Kidney capillary endothelial cell (primary cell): ENCODE results near the gene ZDHHC18.

Source experiments
- DNase-seq: peaks from one replicate; pipeline ENCODE4 v3.0.0-alpha.2; 2018; ENCODE audit warnings: low spot score

ZDHHC18 gene, protein sequence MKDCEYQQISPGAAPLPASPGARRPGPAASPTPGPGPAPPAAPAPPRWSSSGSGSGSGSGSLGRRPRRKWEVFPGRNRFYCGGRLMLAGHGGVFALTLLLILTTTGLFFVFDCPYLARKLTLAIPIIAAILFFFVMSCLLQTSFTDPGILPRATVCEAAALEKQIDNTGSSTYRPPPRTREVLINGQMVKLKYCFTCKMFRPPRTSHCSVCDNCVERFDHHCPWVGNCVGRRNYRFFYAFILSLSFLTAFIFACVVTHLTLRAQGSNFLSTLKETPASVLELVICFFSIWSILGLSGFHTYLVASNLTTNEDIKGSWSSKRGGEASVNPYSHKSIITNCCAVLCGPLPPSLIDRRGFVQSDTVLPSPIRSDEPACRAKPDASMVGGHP

DNA sequence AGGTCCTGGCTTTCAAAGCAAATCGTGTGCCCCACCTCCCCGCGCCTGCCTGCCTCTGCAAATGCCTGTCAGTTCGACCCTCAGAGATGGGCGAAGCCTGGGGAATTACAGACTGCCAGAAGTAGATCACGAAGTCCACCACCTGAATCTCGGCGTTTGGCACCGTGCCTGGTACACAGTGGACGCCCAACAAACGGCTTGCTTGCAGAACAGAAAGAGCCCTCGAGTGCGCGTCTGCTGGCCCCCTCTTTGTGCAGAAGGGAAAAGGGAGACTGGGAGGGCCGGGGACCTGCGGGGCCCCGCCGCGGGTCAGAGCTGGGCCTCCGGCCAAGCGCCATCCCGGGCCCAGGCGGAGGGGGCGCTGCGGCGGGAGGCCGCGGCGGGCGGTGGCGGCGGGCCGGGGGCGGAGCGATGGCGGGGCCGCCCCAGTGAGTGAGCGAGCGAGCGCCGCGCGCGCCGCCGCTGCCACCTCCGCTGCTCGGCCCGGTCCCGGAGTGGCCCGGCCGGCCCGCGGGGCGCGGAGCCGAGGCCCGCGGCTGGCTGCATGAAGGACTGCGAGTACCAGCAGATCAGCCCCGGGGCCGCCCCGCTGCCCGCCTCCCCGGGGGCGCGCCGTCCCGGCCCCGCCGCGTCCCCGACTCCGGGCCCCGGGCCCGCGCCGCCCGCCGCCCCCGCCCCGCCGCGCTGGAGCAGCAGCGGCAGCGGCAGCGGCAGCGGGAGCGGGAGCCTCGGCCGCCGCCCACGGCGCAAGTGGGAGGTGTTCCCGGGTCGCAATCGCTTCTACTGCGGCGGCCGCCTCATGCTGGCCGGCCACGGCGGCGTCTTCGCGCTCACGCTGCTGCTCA is at the start of gene ZDHHC18:
ZDHHC18 (plus strand) TSS at position 428 of the 845 bp plus-strand sequence; CDS start at position 545, 117 bp downstream.
- DNase-seq = peak; percentile 51

DNA sequence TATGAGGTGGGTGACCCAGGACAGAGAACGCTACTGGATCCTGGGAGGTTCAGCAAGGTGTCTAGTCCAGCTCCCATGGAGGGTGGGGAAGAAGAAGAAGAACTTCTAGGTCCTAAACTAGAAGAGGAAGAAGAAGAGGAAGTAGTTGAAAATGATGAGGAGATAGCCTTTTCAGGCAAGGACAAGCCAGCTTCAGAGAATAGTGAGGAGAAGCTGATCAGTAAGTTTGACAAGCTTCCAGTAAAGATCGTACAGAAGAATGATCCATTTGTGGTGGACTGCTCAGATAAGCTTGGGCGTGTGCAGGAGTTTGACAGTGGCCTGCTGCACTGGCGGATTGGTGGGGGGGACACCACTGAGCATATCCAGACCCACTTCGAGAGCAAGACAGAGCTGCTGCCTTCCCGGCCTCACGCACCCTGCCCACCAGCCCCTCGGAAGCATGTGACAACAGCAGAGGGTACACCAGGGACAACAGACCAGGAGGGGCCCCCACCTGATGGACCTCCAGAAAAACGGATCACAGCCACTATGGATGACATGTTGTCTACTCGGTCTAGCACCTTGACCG is 47.3 kb upstream of the ZDHHC18 start:
- no peak for DNase-seq

DNA sequence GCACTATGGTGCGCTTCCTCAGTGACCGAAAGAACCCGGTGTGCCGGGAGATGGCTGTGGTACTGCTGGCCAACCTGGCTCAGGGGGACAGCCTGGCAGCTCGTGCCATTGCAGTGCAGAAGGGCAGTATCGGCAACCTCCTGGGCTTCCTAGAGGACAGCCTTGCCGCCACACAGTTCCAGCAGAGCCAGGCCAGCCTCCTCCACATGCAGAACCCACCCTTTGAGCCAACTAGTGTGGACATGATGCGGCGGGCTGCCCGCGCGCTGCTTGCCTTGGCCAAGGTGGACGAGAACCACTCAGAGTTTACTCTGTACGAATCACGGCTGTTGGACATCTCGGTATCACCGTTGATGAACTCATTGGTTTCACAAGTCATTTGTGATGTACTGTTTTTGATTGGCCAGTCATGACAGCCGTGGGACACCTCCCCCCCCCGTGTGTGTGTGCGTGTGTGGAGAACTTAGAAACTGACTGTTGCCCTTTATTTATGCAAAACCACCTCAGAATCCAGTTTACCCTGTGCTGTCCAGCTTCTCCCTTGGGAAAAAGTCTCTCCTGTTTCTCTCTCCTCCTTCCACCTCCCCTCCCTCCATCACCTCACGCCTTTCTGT is 46.0 kb upstream of the ZDHHC18 start:
- no peak for DNase-seq

DNA sequence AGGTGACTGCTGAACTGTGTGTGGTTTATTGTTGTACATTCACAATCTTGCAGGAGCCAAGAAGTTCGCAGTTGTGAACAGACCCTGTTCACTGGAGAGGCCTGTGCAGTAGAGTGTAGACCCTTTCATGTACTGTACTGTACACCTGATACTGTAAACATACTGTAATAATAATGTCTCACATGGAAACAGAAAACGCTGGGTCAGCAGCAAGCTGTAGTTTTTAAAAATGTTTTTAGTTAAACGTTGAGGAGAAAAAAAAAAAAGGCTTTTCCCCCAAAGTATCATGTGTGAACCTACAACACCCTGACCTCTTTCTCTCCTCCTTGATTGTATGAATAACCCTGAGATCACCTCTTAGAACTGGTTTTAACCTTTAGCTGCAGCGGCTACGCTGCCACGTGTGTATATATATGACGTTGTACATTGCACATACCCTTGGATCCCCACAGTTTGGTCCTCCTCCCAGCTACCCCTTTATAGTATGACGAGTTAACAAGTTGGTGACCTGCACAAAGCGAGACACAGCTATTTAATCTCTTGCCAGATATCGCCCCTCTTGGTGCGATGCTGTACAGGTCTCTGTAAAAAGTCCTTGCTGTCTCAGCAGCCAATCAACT is 45.2 kb upstream of the ZDHHC18 start:
- DNase-seq = no peak

DNA sequence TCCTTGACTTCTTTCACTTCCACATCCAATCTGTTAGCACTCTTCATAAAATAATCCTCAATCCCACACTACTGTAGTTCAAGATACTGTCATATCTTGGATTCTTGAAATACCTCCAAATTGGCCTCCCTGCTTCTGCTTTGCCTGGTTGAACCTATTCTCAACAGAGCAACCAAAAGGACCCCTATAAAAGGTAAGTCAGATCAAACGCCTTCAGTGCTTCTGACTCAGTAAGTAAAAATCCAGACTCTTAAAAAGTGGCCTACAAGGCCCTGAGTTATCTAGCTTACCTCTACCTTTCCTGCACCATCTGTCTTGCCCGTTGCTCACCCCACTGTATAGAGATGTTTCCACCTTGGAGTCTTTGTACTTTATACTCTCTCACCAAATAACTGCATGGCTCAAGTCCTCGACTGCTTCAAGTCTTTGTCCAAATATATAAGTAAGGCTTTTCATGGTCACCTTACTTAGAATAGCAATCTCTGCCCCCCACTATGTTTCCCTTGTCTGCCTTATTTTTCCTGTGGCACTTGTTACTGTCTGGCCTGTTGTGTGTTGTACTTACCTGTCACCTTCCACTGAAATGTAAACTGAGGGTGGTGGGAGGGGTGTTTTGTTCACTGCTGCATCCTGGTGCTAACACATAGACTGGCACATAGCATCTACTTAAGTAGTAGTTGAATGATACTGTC is 43.8 kb upstream of the ZDHHC18 start:
- no peak for DNase-seq

DNA sequence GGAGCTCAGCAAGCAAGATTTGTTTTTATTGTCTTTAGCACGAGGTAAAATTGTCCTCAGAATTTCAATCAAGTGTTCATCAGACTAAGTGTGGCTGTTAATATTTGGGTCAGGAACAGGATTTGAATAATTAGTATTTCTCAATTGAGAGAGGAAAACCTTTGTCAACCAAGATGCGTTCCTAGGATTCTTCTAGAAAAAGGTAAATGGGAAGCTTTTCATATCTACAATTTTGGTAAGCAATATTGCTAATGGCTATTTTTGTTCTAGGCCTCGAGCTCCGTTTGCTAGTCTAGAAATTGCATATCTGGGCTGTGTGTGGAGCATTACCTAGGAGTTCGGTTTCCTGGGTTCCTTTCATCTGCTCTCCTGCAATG is 42.9 kb upstream of the ZDHHC18 start:
- DNase-seq = no peak

DNA sequence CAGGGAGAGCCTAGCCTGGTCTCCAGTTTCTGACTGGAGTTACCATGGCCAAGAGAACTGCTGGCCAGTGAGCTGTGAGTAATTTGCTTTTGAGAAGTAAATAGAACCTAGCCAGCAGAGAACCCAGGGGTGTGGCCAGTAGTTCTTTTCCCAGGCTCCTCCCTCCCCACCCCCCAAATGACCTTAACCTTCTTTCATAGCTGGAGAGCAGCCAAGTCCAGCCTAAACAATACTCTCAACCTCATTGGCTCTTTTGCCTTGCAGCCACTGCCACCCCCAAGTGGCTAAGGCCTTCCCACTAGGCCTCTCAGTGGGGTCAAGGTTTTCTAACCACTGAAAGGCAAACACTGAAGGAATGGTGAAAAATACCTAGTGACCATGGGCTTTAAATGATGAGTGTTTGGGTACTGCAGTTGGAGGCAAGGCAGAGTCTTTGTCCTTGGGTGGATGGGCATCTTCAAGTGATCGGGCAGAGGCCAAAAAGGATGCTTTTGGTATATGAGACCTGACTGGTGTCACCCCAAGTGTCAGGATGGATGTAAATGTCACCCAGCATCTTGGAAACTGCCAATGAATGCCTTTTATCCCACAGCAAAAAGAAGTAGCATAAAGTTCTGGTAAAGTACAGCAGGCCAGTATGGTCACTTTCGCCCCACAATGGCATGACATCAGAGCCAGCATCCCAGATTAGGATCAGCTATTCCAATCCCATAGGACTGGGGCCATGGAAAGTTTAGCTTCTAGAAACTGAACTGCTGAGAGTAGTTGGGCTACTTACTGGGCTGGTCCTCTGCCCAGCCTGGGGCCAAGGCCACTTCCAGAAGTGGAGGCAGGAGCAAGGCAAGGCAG is 42.2 kb upstream of the ZDHHC18 start:
- DNase-seq = peak; percentile 41

DNA sequence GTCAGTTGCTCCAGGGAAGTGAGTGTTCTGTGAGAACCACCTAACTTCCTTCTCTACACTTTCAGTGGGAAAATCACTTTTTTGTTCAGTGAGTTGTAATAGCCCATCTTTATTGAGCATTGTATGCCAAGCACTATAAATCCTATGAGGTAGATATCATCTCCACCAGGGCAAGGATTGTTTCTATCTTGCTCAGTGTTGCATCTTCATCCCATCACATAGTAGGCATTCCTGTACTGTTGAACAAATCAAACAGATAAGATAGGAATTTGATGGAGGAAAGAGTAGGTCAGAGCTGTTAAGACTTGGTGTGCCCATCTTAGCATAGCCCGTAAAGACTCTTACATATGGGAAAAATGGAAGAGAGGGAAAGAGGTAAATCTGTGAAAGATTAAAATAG is 41.6 kb upstream of the ZDHHC18 start:
- DNase-seq = no peak

DNA sequence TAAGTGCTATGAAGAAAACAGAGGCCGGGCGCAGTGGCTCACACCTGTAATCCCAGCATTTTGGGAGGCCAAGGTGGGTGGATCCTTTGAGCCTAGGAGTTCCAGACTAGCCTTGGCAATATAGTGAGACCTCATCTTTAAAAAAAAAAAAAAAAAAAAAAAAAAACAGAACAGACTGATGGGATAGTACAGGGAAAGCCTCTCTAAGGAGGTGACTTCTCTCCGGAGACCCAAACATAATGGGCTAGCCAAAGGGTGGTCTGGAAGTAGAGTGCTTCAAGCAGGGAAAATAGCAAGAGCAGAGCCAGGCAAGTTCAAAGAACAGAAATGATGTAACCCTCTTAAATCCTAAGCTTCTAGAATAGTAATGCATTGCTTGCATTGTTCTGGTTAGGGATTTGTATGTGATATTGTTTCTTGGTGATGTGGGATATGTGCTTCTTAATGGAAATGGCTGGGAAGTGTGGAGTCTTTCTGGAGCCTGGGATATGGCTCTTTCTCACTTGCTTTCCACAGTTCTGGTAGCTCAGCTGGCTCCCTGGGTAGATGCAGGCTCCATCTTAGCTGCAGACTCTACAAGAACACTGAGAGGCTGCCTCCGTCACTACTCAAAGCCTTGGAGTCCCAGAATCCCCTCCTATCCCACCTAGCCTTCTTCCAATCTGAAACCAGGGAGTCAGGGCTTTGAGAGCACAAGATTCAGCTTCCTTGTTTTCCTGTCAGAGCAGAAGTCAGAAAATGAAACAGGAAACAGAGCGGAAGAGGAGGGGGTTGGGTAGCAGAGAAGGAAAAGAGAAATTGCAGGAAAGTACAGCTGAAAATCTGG is 40.7 kb upstream of the ZDHHC18 start:
- DNase-seq = peak; percentile 52

DNA sequence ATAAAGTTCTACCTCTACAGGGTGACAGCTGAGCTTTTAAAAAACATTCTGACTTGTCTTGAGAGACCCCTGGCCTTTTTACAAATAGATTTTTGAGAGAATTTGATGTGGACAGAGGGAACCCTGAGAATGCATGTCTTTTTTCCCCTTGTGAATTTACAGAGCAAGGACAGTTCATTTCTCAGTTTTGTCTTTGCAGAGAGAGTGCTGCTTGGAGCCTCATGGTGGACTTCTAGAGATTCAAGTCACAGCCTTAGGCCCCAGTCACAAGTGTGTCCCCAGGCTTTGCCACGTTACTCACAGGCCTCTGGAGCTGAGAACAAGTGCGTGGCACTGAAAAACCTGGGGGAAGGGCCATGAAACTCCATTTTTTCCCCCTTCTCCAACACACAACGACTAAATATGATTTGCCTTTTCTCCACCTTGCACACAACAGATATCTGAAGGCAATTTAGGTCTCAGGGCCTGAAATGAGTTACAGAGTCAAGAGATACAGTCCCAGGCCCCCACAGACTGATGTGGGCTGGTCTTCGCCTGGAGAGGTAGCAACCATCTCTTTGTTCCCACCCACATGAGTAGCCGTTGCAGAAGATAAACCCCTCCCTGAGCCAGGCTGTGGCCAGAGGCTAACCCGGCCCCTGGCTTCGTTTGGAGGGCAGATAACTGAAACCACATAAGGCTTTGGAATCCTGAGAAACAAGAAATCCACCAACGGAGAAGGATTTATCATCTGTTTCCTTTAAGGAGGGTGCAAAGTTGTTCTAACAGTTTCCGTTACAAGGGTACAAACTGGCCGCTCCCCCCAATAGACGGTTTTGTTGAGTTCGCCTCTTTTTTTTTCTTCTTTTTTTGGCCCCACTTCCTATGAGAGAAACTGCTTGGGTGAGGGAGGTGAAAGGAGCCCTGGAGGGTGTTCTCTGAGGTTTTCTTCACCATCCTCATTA is 39.8 kb upstream of the ZDHHC18 start:
- peak; percentile 51 for DNase-seq

DNA sequence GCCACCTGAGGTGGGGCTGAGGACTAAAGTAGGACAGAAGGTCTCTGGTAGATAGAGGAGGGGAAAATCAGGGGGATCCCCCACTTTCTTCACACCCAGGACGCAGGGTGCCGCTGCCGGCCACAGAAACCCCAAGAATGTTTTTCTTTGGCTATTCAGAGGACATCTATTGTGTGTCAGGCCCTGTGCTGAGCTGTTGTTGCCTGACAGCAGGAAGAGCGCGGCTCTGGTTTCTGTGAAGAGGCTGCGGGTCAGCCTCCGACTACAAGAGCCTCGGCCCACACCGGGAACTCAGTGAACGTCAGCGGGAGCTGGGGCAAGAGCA is 39.1 kb upstream of the ZDHHC18 start:
- DNase-seq = peak; percentile 40

DNA sequence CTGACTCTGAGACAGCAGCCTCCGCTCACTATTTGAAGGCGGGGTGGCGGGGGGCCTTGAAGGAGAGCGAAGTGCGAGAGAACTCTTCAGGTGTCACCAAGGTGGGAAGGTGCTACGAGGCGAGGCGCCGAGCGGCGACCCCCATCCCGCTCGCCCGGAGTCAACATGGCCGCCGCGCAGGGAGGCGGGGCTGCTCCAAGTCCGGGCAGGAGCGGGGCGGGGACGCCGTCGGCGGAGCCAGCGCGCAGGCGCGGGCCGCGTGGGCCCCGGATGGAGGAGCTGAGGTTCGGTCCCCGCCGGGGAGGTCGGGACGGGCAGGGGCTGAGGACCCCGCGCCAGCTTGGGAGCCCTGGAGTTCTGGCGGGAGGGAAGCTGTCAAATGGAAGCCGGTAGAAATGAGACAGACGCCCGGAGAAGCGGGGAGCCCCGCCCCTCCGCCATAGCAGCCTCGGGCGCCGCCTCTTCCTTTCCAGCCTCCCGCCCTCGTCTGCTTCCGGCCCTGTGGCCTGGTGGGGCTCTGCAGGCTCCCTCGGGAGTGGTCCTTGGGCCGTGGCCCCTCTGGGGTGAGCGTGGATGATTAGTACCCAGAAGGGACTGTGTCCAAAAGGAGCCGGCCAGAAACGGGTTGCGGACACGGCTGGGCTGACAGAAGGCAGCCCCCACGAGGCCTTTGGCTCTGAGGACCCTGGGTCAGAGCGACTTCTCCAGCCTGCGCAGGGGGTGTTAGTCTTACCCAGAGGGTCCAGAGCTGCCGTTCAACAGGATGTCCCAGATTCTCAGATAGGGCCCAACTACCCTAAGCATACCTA is 38.6 kb upstream of the ZDHHC18 start, which contains the start of gene PIGV:
PIGV (plus strand) TSS at position 245 of the 809 bp plus-strand sequence. CDS start 2,866 bp downstream, outside the sequence.
- DNase-seq = peak; percentile 78

DNA sequence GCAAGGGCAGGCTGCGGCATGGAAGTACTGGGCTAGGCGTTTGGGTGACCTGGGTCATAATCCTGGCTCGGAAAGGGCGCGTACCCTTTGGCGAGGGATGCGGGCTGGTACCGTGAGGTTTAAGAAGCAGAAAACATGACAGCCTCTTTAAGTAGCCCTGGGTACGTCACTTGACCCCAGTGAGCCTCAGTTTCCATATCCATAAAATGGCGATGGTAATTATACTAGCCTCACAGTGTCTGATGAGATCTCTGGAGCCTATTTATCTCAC is 38.0 kb upstream of the ZDHHC18 start:
- DNase-seq = no peak

DNA sequence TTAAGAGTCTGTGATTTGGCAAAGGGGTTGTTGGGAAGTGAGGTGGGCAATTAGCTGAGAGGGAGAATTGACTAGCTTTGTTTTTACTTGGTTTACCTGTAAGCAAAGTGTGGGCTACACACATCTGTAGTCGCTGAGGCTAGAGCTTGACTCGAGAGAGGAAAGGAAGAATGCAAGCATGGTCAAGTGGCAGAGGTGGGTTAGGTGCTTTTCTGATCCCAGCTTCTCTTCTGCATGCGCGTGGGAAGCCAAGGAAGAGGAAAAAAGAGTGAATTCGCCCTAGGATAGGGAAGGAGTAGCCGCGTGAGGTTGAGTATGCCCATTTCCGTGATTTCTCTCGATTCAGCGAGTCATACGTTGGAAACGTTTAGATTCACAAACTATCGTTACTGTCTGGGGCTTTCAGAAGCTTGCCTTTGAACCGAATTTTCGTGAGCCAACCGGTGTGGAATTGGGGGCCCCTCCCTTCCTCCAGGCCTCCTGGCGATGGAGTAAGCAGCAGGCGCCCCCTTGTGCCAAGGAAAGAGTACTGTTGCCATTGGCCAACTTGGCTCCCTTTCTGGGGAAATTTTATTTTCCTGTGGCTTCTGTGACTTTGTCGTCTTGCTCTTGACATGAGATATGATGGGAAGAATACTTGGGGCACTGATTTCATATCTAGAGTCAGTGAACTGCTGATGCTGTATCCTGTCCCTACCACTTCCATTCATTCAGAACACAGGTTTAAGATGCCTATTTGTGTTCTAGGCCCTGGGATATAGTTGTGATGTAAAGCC is 37.5 kb upstream of the ZDHHC18 start:
- peak; percentile 87 for DNase-seq

DNA sequence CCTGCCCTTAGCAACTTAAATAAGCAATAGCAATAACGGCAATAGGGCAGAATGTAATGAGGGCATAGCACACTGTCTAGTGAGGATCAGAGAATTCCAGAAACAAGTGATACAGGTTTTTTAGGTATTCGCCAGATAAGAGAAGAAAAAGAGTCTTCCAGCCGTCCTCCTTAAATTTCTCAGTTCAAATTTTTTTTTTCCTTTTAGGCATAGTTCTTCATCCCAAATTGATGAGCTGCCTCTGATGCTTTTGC is 36.9 kb upstream of the ZDHHC18 start:
- no peak for DNase-seq

DNA sequence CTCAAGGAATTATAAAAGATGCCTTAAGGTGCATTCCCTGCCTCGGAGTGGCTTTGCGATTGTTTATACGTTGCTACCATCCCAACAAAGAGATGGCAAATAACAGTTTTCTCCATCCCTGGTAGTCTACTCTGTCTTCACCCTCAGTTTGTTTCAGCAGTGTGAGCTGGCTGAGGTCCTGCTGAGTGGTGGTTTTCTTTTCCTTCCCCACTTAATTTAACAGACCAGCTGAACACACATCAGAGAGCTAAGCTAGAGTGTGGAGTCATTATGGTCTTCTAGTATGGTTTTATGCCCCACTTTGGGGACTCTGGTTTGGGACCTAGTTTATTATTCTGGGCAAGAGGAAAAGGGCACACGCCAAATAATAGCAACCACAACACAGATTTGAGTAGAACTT is 36.6 kb upstream of the ZDHHC18 start:
- no peak for DNase-seq

DNA sequence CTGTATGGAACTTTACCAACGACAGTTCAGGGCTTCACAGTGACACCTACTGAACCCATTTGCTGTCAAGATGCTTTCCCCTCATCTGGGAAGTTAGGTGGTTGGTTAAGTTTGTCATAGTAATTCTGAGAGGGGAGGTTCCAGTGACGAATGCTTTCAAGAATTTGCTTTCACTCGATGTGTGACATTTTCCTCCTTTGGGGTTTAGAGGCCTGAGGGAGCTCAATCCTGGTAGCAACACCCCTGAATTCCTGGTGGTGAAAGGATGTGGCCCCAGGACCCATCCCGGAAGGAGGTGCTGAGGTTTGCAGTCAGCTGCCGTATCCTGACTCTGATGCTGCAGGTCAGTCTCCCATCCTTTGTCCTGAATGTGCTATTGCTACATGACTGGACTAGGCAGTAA is 35.9 kb upstream of the ZDHHC18 start:
- DNase-seq = no peak
